ENCODE data around the gene CEP41. TPM values are rescaled to one million over a fixed set of nuclear protein-coding genes. Genes with fewer than 3 reads are reported as not detected.
A peak's percentile ranks its signal among the peaks of the same experiment; 100 is the strongest.

CEP41 gene
- total RNA-seq, 1 donor from 2014 or later = 16.7 TPM

GRCh38 chr7:130374507-130374906, 66.3 kb downstream of the CEP41 start:
- H3K4me3 Mint-ChIP-seq = no peak overlapping the region
- H3K9me3 Mint-ChIP-seq = no peaks in the 10 kb centered on the region
- peaks cover 2% of the 10 kb centered on the region for H3K36me3 Mint-ChIP-seq (ENCODE audit: low read depth)
- peaks cover under 1% of the 10 kb centered on the region for H3K4me1 Mint-ChIP-seq
- intact Hi-C loops (cut with micrococcal nuclease) = no loop called here
- H3K27me3 Mint-ChIP-seq = no peaks in the 10 kb centered on the region
- no peak for DNase-seq
- no peak overlapping the region for H3K27ac Mint-ChIP-seq

- Mint-ChIP-seq H3K27ac (no peak overlapping the region), H3K9me3 (no peaks in the 10 kb centered on the region), H3K36me3 (ENCODE audit: low read depth) (peaks cover 2% of the 10 kb centered on the region), H3K27me3 (no peaks in the 10 kb centered on the region), H3K4me1 (peaks cover 12% of the 10 kb centered on the region), H3K4me3 (no peak overlapping the region)
- no peak for DNase-seq
- intact Hi-C loops (cut with micrococcal nuclease) = no loop called here
Measured at GRCh38 chr7:130372402-130373165, 68.2 kb downstream of the CEP41 start.

GRCh38 chr7:130371046-130371445, 69.8 kb downstream of the CEP41 start:
- intact Hi-C loops (cut with micrococcal nuclease) = no loop called here
- peaks cover 23% of the 10 kb centered on the region for H3K4me1 Mint-ChIP-seq
- H3K36me3 Mint-ChIP-seq (ENCODE audit: low read depth) = no peaks in the 10 kb centered on the region
- no peaks in the 10 kb centered on the region for H3K27me3 Mint-ChIP-seq
- H3K9me3 Mint-ChIP-seq = no peaks in the 10 kb centered on the region
- H3K27ac Mint-ChIP-seq = no peak overlapping the region
- no peak overlapping the region for H3K4me3 Mint-ChIP-seq
- no peak for DNase-seq

- no peak for DNase-seq
- no peak overlapping the region for H3K27ac Mint-ChIP-seq
- peaks cover 23% of the 10 kb centered on the region for H3K4me1 Mint-ChIP-seq
- no peaks in the 10 kb centered on the region for H3K9me3 Mint-ChIP-seq
- H3K36me3 Mint-ChIP-seq (ENCODE audit: low read depth) = no peaks in the 10 kb centered on the region
- H3K27me3 Mint-ChIP-seq = no peaks in the 10 kb centered on the region
- intact Hi-C loops (cut with micrococcal nuclease) = loop anchor here (10.0 kb wide), 1 partner anchor 295 kb away; the partner anchor contains the start of gene KLHDC10
- no peak overlapping the region for H3K4me3 Mint-ChIP-seq
Measured at GRCh38 chr7:130369831-130370550, 70.8 kb downstream of the CEP41 start.

GRCh38 chr7:130369110-130369711, 71.6 kb downstream of the CEP41 start:
- no peaks in the 10 kb centered on the region for H3K36me3 Mint-ChIP-seq (ENCODE audit: low read depth)
- peak; percentile 62 for DNase-seq
- peak overlapping the region; percentile 48 for H3K27ac Mint-ChIP-seq
- H3K4me1 Mint-ChIP-seq = peaks cover 23% of the 10 kb centered on the region
- no peaks in the 10 kb centered on the region for H3K9me3 Mint-ChIP-seq
- intact Hi-C loops (cut with micrococcal nuclease) = loop anchor here (10.0 kb wide), 1 partner anchor 294 kb away; the partner anchor contains the start of gene KLHDC10
- peak overlapping the region; percentile 5 for H3K4me3 Mint-ChIP-seq
- H3K27me3 Mint-ChIP-seq = no peaks in the 10 kb centered on the region

GRCh38 chr7:130367836-130368746, 72.7 kb downstream of the CEP41 start:
- H3K4me3 Mint-ChIP-seq = no peak overlapping the region
- intact Hi-C loops (cut with micrococcal nuclease) = loop anchor here (10.0 kb wide), 1 partner anchor 293 kb away; the partner anchor contains the start of gene KLHDC10
- DNase-seq = no peak
- no peaks in the 10 kb centered on the region for H3K9me3 Mint-ChIP-seq
- peaks cover 30% of the 10 kb centered on the region for H3K4me1 Mint-ChIP-seq
- no peaks in the 10 kb centered on the region for H3K27me3 Mint-ChIP-seq
- H3K36me3 Mint-ChIP-seq (ENCODE audit: low read depth) = no peaks in the 10 kb centered on the region
- no peak overlapping the region for H3K27ac Mint-ChIP-seq

- H3K4me1 Mint-ChIP-seq = peaks cover 30% of the 10 kb centered on the region
- H3K9me3 Mint-ChIP-seq = no peaks in the 10 kb centered on the region
- peak overlapping the region; percentile 79 for H3K27ac Mint-ChIP-seq
- no peaks in the 10 kb centered on the region for H3K27me3 Mint-ChIP-seq
- DNase-seq = peak; percentile 67
- H3K36me3 Mint-ChIP-seq (ENCODE audit: low read depth) = no peaks in the 10 kb centered on the region
- intact Hi-C loops (cut with micrococcal nuclease) = loop anchor here (10.0 kb wide), 1 partner anchor 292 kb away; the partner anchor contains the start of gene KLHDC10
- peak overlapping the region; percentile 63 for H3K4me3 Mint-ChIP-seq
Measured at GRCh38 chr7:130367088-130367755, 73.6 kb downstream of the CEP41 start.

- no peaks in the 10 kb centered on the region for H3K36me3 Mint-ChIP-seq (ENCODE audit: low read depth)
- H3K4me3 Mint-ChIP-seq = peak overlapping the region; percentile 63
- intact Hi-C loops (cut with micrococcal nuclease) = loop anchor here (10.0 kb wide), 1 partner anchor 292 kb away; the partner anchor contains the start of gene KLHDC10
- H3K27ac Mint-ChIP-seq = peak overlapping the region; percentile 79
- H3K4me1 Mint-ChIP-seq = peaks cover 30% of the 10 kb centered on the region
- DNase-seq = no peak
- no peaks in the 10 kb centered on the region for H3K27me3 Mint-ChIP-seq
- no peaks in the 10 kb centered on the region for H3K9me3 Mint-ChIP-seq
Measured at GRCh38 chr7:130366564-130366963, 74.3 kb downstream of the CEP41 start.

GRCh38 chr7:130365511-130366441, 75.0 kb downstream of the CEP41 start:
- Mint-ChIP-seq H3K4me1 (peaks cover 30% of the 10 kb centered on the region), H3K9me3 (no peaks in the 10 kb centered on the region), H3K4me3 (peak overlapping the region; percentile 45), H3K27ac (peak overlapping the region; percentile 76), H3K27me3 (no peaks in the 10 kb centered on the region), H3K36me3 (ENCODE audit: low read depth) (no peaks in the 10 kb centered on the region)
- intact Hi-C loops (cut with micrococcal nuclease) = loop anchor here (10.0 kb wide), 1 partner anchor 291 kb away; the partner anchor contains the start of gene KLHDC10
- no peak for DNase-seq

GRCh38 chr7:130365088-130365487, 75.7 kb downstream of the CEP41 start:
- H3K4me1 Mint-ChIP-seq = peaks cover 30% of the 10 kb centered on the region
- H3K4me3 Mint-ChIP-seq = no peak overlapping the region
- no peaks in the 10 kb centered on the region for H3K27me3 Mint-ChIP-seq
- peaks cover 5% of the 10 kb centered on the region for H3K9me3 Mint-ChIP-seq
- intact Hi-C loops (cut with micrococcal nuclease) = loop anchor here (10.0 kb wide), 1 partner anchor 290 kb away; the partner anchor contains the start of gene KLHDC10
- no peak for DNase-seq
- H3K36me3 Mint-ChIP-seq (ENCODE audit: low read depth) = no peaks in the 10 kb centered on the region
- H3K27ac Mint-ChIP-seq = peak overlapping the region; percentile 17

- DNase-seq = no peak
- H3K4me3 Mint-ChIP-seq = no peak overlapping the region
- H3K9me3 Mint-ChIP-seq = peaks cover 5% of the 10 kb centered on the region
- no peaks in the 10 kb centered on the region for H3K27me3 Mint-ChIP-seq
- no peaks in the 10 kb centered on the region for H3K36me3 Mint-ChIP-seq (ENCODE audit: low read depth)
- H3K4me1 Mint-ChIP-seq = peaks cover 29% of the 10 kb centered on the region
- intact Hi-C loops (cut with micrococcal nuclease) = loop anchor here (10.0 kb wide), 1 partner anchor 290 kb away; the partner anchor contains the start of gene KLHDC10
- H3K27ac Mint-ChIP-seq = no peak overlapping the region
Measured at GRCh38 chr7:130364451-130364850, 76.4 kb downstream of the CEP41 start.

Data from activated CD4-positive, alpha-beta T cell treated with anti-CD3 and anti-CD28 coated beads, Interleukin-2, amount 10 ng/mL, durations not matched to agents 24 days and 14 days (primary cell).